ENCODE data around the gene JAK1. TPM values are rescaled to one million over a fixed set of nuclear protein-coding genes. Genes with fewer than 3 reads are reported as not detected.

The JAK1 gene
- total RNA-seq, 2 donors from 2014 or later = 90.3 to 122 TPM

DNA sequence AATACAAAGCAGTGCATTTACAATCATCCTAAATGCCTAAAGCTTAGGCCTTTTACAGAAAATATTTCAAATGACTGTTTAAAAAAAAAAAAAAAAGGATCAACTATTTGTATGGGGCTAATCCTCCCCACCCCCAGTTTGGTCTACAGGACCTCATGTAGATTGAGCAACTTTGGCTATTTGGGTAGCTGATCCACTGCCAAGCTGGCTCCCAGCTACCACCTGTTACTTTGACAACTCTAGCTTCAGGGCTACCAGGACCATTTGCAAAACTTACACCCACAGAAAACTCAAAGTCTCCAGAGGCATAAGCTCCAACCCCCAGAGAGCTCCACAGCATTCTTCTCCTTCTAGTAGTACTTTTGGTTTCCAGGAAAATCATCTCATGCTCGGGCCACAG is 29.4 kb downstream of the JAK1 start:
- no peak for DNase-seq (ENCODE audit: low spot score)
- H3K27ac ChIP-seq = no peak overlapping the region
- H3K4me3 ChIP-seq = no peak overlapping the region
- H3K4me1 ChIP-seq = peaks cover 0 to 61% of the 10 kb centered on the region in 2 donors
- TF ChIP-seq, protein P1, sequence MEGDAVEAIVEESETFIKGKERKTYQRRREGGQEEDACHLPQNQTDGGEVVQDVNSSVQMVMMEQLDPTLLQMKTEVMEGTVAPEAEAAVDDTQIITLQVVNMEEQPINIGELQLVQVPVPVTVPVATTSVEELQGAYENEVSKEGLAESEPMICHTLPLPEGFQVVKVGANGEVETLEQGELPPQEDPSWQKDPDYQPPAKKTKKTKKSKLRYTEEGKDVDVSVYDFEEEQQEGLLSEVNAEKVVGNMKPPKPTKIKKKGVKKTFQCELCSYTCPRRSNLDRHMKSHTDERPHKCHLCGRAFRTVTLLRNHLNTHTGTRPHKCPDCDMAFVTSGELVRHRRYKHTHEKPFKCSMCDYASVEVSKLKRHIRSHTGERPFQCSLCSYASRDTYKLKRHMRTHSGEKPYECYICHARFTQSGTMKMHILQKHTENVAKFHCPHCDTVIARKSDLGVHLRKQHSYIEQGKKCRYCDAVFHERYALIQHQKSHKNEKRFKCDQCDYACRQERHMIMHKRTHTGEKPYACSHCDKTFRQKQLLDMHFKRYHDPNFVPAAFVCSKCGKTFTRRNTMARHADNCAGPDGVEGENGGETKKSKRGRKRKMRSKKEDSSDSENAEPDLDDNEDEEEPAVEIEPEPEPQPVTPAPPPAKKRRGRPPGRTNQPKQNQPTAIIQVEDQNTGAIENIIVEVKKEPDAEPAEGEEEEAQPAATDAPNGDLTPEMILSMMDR (IDR thresholded peaks at IDR 0.05) = no peak
- H3K36me3 ChIP-seq = no peaks in the 10 kb centered on the region
- H3K9me3 ChIP-seq = no peaks in the 10 kb centered on the region
- no peaks in the 10 kb centered on the region for H3K27me3 ChIP-seq

DNA sequence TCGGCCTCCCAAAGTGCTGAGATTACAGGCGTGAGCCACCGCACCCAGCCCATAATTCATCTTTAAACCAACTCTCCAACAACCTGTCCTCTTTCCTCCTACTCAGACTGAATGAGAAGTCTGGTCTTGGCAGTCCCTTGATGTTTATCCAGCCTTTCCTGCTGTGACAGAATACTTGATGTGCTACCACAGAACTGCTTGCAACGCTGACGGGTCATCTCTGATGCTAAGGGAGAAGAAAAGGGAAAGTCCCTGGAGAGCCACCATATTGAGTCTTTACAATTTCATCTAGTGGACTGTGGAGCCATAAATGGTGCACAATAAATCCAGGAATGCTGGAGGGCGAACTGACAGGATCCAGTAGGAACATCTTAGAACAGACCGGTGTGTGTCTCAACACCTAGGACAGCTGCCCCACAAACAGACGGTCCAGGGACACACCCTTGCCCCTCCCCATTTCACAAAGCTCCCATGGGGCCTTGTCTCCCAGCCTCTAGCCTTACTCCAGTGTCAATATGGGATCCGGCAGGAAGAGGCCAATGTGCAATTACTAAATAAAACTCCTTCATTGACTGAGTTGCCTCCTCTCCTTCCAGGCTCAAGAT is 30.7 kb downstream of the JAK1 start:
- Histone ChIP-seq H3K4me1 (peaks cover 0 to 48% of the 10 kb centered on the region in 2 donors), H3K4me3 (no peak overlapping the region), H3K27ac (no peak overlapping the region), H3K36me3 (no peaks in the 10 kb centered on the region), H3K27me3 (no peaks in the 10 kb centered on the region), H3K9me3 (no peaks in the 10 kb centered on the region)
- DNase-seq (ENCODE audit: low spot score) = no peak
- TF ChIP-seq, protein P1 (IDR thresholded peaks at IDR 0.05) = no peak

DNA sequence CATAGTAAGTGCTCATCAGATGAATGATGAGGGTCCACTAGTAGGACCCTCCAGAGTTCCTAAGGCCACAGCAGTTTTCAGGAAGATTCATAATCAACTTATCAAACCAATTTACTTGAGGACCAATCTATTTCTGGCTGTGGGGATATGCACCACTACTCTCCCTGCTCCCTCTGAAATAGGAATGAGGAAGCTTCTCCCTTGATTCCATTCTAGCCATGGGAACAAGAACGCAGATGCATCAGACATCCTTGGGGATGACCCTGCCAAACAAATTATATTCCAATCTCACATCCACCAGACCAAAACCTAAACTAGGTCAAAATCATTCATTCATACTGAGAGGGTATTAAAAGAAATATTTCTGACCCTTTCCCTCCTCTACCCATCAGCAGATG is 31.5 kb downstream of the JAK1 start:
- Histone ChIP-seq H3K9me3 (no peaks in the 10 kb centered on the region), H3K4me1 (peaks cover 0 to 48% of the 10 kb centered on the region in 2 donors), H3K27me3 (no peaks in the 10 kb centered on the region), H3K27ac (peak overlapping the region; percentile 74 to 83), H3K36me3 (no peaks in the 10 kb centered on the region), H3K4me3 (no peak overlapping the region)
- TF ChIP-seq, protein P1 (IDR thresholded peaks at IDR 0.05) = no peak
- no peak for DNase-seq (ENCODE audit: low spot score)

DNA sequence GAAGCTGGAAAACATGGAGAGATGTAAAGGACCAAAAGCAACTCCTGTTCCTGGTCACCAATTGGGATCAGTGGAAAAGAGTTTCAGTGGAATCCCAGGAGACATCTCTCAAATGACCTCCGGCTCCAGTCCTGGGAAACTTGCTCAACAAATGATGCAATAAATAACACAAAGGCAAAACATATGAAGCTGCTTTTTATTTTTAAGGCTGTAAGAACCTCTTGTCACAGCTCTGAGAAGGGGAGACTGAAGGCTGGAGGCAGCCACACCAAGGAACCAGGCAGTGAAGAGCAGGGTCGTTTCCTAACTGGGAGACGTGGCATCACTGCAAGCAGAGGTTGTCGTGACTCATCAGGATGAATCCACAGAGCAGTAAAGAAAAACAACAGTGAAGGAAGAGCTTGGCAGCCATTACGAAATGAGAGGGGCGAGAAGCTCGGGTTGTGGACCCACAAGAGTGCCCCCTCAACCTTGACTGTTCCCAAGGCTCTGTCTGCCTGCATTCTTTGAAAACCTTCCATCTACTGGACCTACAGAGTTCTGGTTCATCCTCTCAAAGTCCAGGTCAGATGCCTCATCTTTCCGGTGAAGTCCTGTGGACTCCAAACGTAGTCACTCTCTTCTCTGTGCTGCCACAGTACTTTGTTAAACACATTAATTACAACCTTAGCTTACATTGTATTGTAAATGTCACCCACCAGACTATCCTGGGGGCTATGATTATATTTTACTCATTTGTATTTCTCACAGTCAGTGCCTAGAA is 32.1 kb downstream of the JAK1 start:
- TF ChIP-seq, protein P1 (IDR thresholded peaks at IDR 0.05) = no peak
- H3K4me1 ChIP-seq = peaks cover 0 to 48% of the 10 kb centered on the region in 2 donors

DNA sequence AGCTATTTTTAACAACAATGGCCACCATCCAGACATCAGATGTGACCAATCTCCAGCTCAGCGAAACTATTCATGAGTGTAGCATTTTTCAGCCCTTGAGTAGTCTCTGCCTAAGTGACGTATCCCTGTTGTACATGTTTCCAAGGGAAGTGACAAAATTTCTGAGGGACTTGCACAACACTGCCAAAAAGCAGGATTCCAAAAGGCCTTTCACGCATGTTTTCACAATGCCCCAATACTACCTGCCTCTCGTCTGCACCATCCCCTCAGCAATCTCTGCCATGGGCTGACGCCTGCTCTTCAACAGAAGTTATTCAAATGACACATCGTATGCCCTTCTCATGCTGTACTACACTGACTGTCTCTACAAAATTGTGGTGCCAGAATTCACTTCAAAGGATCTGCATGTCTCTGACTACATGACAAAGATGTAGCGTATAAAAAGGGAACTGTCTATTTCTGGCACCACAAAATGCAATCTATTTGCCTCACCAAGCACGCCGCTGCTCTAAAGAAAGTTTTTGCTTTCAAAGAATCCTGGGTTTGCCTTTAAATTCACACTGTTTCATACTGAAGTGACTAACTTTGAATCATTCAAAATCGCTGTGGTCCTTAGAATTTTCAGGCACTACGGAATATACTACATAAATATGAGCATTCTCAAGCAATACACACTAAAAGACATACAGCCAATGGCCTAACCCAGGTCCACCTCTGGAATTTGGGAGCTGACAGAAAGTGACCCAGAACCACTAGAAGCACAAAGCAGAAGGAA is 32.9 kb downstream of the JAK1 start:
- H3K9me3 ChIP-seq = no peaks in the 10 kb centered on the region
- H3K27ac ChIP-seq = peak overlapping the region; percentile 74 to 83
- TF ChIP-seq, protein P1 (IDR thresholded peaks at IDR 0.05) = no peak
- no peaks in the 10 kb centered on the region for H3K36me3 ChIP-seq
- peak overlapping the region in 1 of 2 donors; percentile 6 for H3K4me3 ChIP-seq
- DNase-seq (ENCODE audit: low spot score) = peak; percentile 82
- H3K4me1 ChIP-seq = peaks cover 0 to 48% of the 10 kb centered on the region in 2 donors
- no peaks in the 10 kb centered on the region for H3K27me3 ChIP-seq

More for the DNA sequence above, 32.1 kb downstream of the JAK1 start:
- H3K9me3 ChIP-seq = no peaks in the 10 kb centered on the region
- H3K4me3 ChIP-seq = no peak overlapping the region
- H3K36me3 ChIP-seq = no peaks in the 10 kb centered on the region
- peak; percentile 70 for DNase-seq (ENCODE audit: low spot score)
- peak overlapping the region; percentile 74 to 83 for H3K27ac ChIP-seq
- no peaks in the 10 kb centered on the region for H3K27me3 ChIP-seq

Data from right atrium auricular region (tissue), 2 donors.